Uterus (tissue), 2 donors: Measurements from ENCODE around the gene C5AR1.

Experiments
- CTCF ChIP-seq, 4 experiments: fragments of 200-600 bp in 2 of 4; fragments of 450-650 bp in 2 of 4; sonication (generic) in 2 of 4; IDR thresholded peaks; one replicate each; pipeline ENCODE4 v1.5.1; 2016 to 2019; ENCODE audit warnings: antibody characterized with exemption in 4 of 4, mild to moderate bottlenecking in 2 of 4, moderate library complexity in 1 of 4
- POLR2A ChIP-seq, 2 donors: fragments of 450-650 bp; IDR thresholded peaks; one replicate each; pipeline ENCODE4 v1.6.1; 2016; ENCODE audit warnings: antibody characterized with exemption in 2 of 2, mild to moderate bottlenecking in 1 of 2, moderate library complexity in 1 of 2

GRCh38 chr19:47330466-47330869, 20.8 kb downstream of the C5AR1 start:
- TF ChIP-seq CTCF (IDR thresholded peaks at IDR 0.05) (no peak), POLR2A (IDR thresholded peaks at IDR 0.05) (no peak)
